ENCODE data around the gene PPP4C.

GRCh38 chr16:30068750-30069610 is 6.8 kb upstream of the PPP4C start:
- TF ChIP-seq POLR2A (IDR thresholded peaks at IDR 0.05) = no peak
- peak in 4 of 6 experiments; percentile 27 to 54 (median 48) for TF ChIP-seq CTCF (IDR thresholded peaks at IDR 0.05)

Data from Peyer's patch (tissue), 4 donors.